Measurements from ENCODE around the gene NPPC. TPM values are rescaled to one million over a fixed set of nuclear protein-coding genes. Genes with fewer than 3 reads are reported as not detected.
"Not testable (repeated sequence)": the region's sequence is repeated elsewhere in the genome, so short reads cannot be mapped to it uniquely, and the experiment has no call there.

The NPPC gene
- polyA plus RNA-seq, 3 donors = 0.24 to 0.57 (median 0.40) TPM

DNA sequence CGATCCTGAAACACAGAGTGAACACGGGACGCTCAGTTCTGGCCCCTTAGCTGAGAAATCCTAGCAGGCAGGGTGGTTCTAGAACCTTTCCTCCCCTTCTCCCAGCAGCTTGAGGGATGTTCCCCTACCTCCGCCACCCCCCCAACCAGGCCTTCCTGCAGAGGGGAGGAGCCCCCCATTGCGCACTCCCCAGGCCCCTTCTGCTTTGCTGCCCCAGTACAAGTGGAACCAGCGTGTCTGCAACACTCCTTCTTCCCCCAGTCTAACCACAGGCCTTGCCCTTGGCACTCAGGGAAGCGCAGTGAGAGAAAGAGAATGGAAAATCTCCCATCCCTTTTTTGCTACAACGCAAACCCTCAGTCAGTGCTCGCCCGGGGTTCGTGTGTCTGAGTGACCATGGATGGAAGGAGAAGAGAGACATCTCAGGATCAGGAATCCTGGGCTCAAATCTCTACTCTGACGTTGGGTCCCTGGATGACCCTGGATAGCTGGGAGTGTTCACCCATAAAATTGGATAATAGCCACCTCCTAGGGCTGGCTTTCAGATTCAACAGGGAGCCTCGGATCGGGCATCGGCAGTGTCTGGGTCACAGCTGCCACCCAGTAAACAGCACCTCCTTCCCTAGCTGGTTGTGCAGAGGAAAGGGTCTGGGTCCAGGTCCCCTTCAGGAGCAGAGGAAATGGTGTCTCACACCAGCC is 3.7 kb downstream of the NPPC start:
- DNase-seq (ENCODE audit: low read depth in 3 of 3, low spot score in 2 of 3) = no peak

- no peak for DNase-seq (ENCODE audit: low read depth in 3 of 3, low spot score in 2 of 3)
Observed at GRCh38 chr2:231920795-231921194, 5.4 kb downstream of the NPPC start.

DNA sequence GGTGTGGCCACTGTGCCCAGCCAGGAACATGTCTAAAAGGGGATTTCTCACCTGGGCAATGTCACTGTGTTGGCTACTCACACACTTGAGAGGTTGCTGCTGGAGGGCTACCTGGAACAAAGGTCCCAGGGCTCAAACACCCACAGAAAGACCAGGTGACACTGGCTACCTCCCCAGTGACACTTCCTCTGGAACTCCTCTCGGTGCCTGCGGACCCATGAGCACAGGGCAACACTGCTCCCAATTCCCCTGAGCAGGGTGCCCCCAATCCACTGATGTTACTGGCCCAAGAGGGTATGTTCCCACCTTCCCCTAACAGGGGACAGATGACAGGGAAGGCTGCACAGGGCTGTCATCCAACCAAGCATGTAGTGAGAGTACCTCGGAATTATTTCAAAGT is 5.8 kb downstream of the NPPC start:
- no peak for DNase-seq (ENCODE audit: low read depth in 3 of 3, low spot score in 2 of 3)

DNA sequence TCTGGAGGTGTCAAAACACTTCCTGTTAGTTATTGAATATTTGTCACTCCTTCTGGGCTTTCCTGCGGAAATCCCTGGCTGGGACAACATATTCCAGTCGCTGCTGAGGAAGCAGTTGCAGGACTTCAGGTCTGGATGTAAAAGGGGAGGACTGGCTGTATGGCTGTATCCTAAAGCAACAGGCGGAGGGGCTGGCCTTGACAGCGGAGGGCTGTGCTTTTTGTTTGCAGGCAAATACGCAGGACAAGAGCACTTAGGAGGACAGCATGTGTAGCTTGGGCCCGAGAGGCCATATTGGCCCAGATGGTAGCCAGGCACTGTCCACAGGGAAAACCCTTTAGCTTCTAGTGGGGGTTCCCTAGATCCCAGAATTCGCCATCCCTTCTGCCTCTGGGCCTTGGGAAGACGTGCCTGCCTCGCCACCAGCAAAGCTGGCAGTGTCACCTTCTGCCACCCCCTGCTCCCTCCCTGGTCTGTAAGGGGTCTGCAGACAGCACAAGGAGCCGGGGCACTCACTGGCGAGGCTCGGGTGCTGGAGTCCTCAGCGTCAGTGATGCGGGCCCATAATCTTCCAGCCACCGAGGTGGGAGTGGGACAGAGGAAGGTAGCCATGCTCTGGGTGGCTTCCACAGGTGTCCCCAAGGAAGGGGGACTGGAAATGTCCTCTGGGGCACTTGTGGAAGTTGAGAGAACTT is 6.7 kb downstream of the NPPC start:
- no peak for DNase-seq (ENCODE audit: low read depth in 3 of 3, low spot score in 2 of 3)

- DNase-seq (ENCODE audit: low read depth in 3 of 3, low spot score in 2 of 3) = no peak
Observed at GRCh38 chr2:231918501-231919330, 7.5 kb downstream of the NPPC start.

DNA sequence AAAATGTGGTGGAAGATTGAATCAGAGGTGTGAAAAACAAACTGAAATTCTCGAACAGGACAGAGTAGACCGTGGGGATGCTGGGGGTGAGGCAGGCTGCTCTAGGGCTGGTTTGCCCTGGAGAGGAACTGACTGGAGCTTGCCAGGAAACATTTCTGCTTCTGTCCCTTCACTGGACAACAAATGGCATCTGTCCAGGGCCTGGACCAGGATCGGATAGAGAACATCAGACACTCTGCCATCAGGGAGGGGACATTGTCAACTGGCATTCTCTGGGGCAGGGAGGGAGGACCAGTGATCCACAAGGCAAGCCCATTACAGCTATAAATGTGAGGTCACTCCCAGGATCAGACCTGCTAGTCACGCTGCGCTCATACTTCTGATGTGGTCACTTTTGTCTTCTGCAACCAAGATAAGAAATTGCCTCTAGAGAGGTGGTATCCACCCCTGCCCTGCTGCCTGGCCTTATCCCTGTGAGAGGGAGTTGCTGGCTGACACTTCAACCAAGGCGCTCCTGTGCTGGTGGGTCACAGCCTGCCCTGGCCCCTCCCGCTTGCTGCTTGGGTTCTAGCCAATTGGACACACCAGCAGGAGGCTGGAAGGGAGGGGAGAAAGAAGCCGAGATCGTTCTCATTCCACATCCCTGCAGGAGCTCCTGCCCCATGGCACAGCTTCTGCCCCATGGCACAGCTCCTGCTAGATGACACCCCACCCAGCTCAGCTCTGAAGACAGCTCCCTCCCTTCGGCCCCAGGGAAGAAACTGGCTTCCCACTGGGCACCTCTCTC is 8.7 kb downstream of the NPPC start:
- DNase-seq (ENCODE audit: low read depth in 3 of 3, low spot score in 2 of 3) = no peak

DNA sequence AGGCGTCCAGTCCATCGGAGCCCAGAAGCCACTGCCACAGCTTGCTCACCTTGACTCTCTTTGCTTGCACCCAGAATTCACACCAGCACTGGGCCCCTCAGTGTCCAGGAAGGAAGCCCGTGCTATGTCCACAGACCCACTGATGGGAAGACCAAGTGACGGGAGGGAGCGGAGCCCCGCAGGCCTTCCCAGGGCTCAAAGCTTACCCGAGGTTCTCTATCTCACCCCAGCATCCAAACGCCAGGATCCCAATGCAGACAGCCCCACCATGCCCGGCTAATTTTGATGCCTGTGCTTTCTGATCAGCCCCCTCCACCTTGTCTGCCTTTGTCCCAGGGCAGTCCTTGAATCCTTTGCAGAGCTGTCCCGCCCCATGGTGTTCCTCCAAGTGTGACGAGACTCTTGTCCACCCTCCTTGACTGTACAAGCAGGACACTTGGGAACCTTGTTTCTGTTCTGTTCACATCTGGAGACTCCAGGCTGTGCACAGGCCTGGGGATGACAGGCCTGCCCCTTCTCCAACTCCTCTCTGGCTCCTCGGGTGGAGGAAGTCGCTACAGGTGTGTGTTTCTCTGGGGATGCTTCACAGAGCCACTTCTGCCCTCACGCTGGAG is 12.0 kb downstream of the NPPC start:
- DNase-seq (ENCODE audit: low read depth in 3 of 3, low spot score in 2 of 3) = no peak

- no peak for DNase-seq (ENCODE audit: low read depth in 3 of 3, low spot score in 2 of 3)
Observed at GRCh38 chr2:231911381-231911780, 14.8 kb downstream of the NPPC start.

DNA sequence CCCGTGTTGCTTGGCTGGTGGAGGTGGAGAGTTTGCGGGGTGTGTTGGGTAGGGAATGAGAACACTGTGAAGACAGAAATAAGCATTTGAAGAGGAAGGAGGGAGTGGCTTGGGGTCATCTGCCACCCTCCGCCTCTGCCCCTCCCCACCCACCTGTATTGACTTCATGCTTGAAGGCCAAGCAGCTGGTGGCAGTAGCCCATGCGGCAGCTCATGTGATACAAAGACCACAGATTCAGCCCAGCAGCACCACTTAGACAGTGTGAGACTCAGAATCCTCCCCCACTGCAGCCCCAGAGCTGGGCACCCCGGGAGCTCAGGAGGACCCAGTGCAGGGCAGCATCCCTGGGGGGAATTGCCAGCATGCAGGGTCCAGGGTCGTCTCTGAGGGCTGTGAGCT is 15.4 kb downstream of the NPPC start:
- no peak for DNase-seq (ENCODE audit: low read depth in 3 of 3, low spot score in 2 of 3)

DNA sequence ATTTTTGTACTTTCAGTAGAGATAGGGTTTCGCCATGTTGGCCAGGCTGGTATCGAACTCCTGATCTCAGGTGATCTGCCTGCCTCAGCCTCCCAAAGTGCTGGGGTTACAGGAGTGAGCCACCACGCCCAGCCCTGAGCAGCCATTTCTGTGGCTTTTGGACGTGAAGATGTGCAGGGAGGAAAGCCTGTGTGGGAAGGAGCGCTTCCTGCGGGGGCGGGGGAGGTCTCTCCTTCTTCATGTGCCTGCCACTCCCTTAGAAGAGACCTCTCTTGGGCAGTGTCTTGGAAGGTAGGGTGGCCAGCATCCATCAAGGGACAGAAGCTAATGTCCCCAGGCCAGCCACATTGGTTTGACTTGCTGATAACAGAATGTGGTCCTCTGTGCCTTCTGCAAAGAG is 16.0 kb downstream of the NPPC start:
- DNase-seq (ENCODE audit: low read depth in 3 of 3, low spot score in 2 of 3) = not testable (repeated sequence)

DNA sequence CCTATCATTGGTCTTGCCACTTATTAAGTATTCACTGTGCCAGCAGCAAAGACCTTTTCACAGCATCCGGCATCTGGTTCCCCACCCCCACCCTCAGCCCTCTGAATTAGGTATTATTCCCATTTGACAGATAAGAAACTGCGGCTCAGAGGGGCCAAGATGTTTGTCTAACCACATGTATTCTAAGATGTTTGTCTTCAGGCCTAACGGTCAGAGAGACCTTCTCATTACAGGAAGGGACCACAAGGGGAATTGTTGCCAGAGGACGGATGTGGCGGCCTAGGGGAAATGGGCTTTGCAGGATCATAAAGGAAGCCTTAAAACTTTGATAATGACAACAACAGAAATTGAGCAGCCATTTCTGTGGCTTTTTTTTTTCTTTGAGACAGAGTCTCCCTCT is 16.6 kb downstream of the NPPC start:
- DNase-seq (ENCODE audit: low read depth in 3 of 3, low spot score in 2 of 3) = no peak

- DNase-seq (ENCODE audit: low read depth in 3 of 3, low spot score in 2 of 3) = no peak
Observed at GRCh38 chr2:231908584-231908983, 17.6 kb downstream of the NPPC start.

- DNase-seq (ENCODE audit: low read depth in 3 of 3, low spot score in 2 of 3) = no peak
Observed at GRCh38 chr2:231907765-231908164, 18.4 kb downstream of the NPPC start.

DNA sequence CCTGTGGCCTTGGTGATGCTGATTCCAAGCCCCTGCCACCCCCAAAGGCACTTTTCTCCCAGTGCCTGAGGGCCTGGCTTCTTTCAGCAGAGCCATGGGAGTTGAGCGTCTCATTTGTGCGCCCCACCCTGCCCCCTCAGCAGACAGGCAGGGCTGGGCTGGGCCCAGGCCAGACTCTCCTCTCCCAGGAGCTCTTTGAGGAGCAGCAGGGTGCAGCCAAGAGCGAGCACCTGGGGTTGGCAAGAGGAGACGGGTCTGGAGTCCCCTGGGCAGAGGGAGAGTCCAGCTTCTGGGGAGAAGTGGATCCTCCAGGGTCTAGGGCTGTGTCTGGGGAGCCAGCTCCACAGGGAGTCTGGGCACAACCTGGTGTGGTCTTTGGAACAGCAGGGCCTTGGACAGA is 21.2 kb downstream of the NPPC start:
- DNase-seq (ENCODE audit: low read depth in 3 of 3, low spot score in 2 of 3) = no peak

DNA sequence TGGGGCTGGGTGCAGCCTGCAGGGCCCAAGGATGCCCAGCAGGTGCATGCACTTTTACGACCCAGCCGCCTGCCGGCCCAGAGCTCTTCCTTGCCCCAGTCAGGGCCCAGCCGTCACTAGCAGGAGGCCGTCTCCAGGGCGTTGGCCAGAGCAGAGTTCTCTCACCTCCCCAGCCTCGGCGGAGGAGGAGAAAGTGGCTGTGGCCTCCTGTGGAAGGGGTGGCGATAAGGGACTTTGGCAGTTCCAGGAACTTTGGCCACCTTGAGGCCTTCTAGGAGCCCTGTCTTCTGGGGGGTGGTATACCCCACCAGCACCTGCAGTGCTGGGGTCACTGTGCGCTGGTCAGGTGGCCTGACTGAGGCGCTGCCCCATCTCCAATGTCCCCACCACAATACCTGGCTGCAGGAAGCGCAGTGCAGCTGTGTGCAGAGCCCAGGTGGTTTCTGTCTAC is 22.0 kb downstream of the NPPC start:
- DNase-seq (ENCODE audit: low read depth in 3 of 3, low spot score in 2 of 3) = no peak

GRCh38 chr2:231902598-231902997 is 23.6 kb downstream of the NPPC start:
- DNase-seq (ENCODE audit: low read depth in 3 of 3, low spot score in 2 of 3) = no peak

DNA sequence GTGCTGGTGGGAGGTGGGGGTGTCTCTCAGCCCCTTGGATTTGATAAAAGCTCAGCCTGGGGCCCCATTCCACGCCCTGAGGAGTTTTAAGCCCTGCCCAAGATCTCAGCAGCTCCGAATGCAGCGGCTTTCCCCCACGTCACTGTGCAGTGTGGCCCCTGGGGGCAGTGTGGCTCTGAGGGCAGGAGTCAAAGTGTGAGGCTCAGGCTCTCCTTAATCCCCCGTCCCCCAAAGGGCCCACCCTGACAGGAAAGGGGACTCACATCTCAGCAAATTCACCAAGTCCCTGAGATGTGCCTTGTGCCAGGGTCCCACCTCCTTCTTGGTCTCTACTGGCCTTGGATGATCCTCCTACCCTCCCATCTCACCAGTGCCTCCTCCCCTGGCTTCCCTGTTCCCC is 25.2 kb downstream of the NPPC start:
- no peak for DNase-seq (ENCODE audit: low read depth in 3 of 3, low spot score in 2 of 3)

DNA sequence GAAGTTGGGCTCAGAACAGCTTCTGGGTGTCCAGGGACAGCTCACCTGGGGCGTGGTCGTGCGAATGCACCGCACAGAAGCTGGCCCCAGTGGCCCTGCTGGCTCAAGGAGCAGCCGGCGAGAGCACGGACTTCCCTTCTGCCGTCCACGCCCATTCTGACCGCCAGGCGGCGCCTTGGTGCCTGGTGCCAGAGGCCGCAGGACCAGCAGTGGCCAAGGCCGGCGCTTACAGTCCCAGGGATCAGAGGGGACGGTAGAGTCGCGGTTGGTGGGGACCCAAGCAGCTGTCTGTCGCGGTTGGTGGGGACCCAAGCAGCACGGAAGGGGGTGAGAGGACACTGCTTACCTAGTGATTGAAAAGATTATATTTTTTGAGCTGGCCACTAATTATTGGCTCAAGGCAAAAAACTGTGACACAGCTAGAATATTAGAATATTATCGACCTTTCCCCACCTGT is 25.7 kb downstream of the NPPC start:
- no peak for DNase-seq (ENCODE audit: low read depth in 3 of 3, low spot score in 2 of 3)

GRCh38 chr2:231894566-231895380 is 31.4 kb downstream of the NPPC start:
- DNase-seq (ENCODE audit: low read depth in 3 of 3, low spot score in 2 of 3) = no peak
